Neural progenitor cell (in vitro differentiated cells): ENCODE measurements around the gene ARID5B.

Experiments used
- CTCF ChIP-seq: fragments of 200-600 bp; sonication (generic); IDR thresholded peaks from 2 replicates; pipeline ENCODE4 v1.5.1; 2017; ENCODE audit warnings: antibody characterized with exemption, mild to moderate bottlenecking
- EZH2 ChIP-seq: fragments of 200-600 bp; sonication (generic); IDR thresholded peaks from 2 replicates; pipeline ENCODE4 v1.6.1; 2017; ENCODE audit warnings: antibody characterized with exemption, mild to moderate bottlenecking, moderate library complexity

- TF ChIP-seq CTCF (no peak), EZH2 (no peak)
Observed at GRCh38 chr10:61863981-61864380, 37.5 kb upstream of the ARID5B start.
